GM19193 (cell line): Measurements from ENCODE around the gene TSPAN5.

Experiments used
- POLR2A ChIP-seq: IDR thresholded peaks from 4 replicates; pipeline ENCODE4 v1.6.1; 2011; ENCODE audit not compliant: insufficient read depth, insufficient read length; ENCODE audit errors: extremely low read depth

Gene TSPAN5

GRCh38 chr4:98638661-98639060, 19.8 kb downstream of the TSPAN5 start:
- TF ChIP-seq POLR2A = no peak

- TF ChIP-seq POLR2A = no peak
These were observed 24.4 kb downstream of the TSPAN5 start for GRCh38 chr4:98634061-98634460.

DNA sequence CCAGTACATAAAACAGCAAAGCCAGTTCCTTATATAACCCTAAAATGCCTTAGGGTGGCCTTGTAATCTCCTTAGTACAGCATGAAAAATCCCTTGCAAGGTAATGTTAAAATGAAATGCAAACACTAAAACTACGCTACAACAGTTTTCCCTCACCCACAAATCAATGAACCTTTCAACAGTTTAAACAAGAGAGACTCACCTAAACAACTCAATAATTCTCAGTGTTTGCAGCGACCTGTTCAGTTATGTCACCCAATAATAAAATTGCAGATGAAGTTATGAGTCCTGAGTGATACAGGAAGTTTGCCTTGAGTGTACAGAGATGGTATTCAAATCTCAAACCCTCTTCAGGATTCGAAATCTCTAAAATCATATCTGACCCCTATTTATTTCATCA, 25.3 kb downstream of the TSPAN5 start:
- no peak for TF ChIP-seq POLR2A

DNA sequence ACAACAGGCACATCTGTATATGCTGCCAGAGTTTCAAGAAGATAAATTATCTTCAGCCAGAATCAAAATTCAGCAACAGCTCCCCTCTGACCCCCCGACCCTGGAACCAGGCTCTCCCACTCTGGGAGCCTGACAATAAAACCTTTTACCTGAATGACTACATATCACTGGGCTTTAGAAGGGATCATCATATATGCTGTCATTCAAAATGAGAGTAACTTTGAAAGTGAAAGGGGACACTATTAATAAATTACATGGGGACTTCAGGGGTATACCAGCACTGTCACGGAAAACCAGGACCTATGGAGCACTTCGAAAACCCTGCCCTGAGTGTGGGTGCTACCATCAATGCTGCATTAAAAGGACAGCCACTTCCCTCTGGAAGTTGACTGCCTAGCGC, 26.2 kb downstream of the TSPAN5 start:
- TF ChIP-seq POLR2A = no peak

GRCh38 chr4:98631506-98631905, 26.9 kb downstream of the TSPAN5 start:
- no peak for TF ChIP-seq POLR2A

DNA sequence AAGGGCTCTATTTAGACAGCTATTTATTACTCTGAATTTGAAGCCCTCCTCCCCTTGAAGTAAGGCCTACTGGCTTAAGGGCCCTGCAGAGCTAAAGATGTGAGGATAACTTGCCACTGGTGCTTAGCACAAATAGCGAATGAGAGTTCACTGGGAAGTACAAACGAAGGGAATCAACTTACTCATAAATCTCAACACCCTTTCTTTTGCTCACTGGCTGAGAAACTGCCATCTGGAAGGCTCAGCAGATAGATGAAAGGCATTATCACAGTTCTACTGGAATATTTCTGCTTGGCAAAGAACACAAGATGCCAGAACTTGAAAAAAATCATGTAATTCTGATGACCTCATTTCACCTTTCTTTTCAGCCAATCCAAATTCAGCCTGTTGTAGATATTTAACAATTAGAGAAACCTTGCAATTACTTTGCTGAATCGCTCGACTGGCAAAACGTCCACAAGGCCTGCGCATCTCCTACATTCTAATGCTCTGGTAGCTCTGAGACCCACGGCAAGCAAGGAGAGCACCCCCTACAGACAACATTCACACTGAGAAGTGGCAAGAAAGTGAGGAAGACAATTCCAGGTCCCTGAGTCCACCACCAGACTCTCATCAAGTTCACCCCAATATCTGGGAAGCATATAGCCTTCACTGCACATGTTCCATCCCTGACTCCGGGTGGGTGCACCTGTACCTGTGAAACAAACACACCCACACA, 27.5 kb downstream of the TSPAN5 start:
- no peak for TF ChIP-seq POLR2A

DNA sequence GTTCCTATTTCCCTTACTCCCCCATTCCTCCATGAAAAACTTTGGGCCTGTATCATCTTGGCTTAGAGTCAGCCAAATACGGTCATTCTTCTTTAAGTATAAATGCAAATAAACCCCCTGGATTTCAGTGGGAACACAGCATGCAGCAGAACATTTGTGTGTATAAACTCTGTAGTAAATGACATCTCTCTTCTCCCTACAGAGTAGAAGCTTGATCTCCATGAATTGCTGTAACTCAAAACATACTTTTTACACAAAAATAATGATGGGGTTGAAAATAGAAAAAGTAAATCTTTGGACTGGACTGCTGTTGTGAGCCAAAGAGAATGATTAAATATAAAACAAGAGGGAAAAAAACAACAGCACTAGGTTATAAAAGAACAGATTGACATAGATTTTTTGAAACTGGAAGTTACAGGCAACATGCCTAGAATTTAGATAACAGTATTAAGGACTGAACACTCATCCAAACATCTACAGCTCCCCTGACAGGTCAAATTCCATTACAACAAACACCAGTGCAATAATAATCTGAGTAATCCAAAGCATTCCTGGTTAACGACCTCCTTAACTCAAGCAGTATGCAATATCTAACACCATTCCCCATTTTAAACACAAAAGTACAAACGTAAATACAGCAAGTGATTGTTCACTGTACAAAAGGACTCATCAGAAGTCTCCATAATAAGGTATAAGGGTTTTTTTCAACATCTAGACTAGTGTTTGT, 30.7 kb downstream of the TSPAN5 start:
- no peak for TF ChIP-seq POLR2A

- no peak for TF ChIP-seq POLR2A
These were observed 32.1 kb downstream of the TSPAN5 start for GRCh38 chr4:98626350-98626749.

GRCh38 chr4:98625920-98626319, 32.5 kb downstream of the TSPAN5 start:
- no peak for TF ChIP-seq POLR2A

DNA sequence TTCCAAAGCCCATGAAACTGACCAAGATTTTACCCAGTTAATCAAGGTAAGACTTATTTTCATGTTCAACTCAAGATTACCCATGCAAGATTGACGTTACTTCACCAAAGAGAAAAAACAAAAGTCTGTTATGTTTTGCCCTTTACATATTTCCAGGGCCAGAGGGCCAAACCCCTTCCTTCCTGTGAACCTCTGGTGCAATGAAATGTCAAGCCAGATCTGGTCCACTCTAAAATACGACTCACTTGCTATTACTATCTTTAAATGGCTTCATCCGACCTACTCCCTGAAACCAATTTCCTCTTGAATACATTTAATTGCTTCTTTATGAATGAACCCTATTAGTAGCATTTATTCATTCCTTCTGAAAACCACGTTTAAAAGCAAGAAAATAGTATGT, 33.0 kb downstream of the TSPAN5 start:
- TF ChIP-seq POLR2A = no peak

DNA sequence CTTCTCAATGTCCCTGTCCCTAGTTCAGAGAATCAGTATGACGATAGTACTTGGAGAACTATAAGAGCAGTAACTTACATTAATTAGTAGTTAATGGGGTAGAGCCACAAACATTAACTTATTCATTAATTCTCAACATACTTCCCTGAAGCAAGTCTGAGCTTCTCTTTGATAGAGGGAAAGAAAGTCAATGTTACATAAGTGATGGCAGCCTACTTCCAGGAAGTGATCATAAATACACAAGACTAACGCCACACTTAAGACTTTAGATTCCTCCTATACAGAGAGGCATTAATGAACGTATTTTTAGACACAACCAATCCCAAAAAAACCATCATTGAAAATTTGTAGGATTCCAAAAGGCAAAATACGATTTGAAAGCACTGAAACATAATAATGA, 33.8 kb downstream of the TSPAN5 start:
- TF ChIP-seq POLR2A = no peak

DNA sequence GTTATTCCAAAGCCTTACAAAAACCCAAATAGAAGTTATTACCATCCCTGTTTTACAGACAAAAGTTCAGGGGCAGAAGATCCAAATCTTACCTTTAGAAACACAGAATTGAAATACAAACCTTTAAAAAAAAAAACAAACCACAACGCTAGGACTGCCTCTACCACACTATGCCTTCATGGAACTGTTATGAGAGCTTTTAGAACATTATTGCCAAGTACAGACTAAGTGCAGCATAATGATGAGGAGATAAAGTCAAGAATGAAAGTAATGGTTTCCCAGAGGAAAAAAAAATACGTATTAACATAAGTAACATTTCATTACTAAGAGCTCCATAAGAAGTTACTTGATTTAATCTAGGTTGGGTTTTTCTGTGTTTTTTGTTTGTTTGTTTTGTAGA, 34.3 kb downstream of the TSPAN5 start:
- no peak for TF ChIP-seq POLR2A

- TF ChIP-seq POLR2A = no peak
These were observed 35.1 kb downstream of the TSPAN5 start for GRCh38 chr4:98623126-98623802.

DNA sequence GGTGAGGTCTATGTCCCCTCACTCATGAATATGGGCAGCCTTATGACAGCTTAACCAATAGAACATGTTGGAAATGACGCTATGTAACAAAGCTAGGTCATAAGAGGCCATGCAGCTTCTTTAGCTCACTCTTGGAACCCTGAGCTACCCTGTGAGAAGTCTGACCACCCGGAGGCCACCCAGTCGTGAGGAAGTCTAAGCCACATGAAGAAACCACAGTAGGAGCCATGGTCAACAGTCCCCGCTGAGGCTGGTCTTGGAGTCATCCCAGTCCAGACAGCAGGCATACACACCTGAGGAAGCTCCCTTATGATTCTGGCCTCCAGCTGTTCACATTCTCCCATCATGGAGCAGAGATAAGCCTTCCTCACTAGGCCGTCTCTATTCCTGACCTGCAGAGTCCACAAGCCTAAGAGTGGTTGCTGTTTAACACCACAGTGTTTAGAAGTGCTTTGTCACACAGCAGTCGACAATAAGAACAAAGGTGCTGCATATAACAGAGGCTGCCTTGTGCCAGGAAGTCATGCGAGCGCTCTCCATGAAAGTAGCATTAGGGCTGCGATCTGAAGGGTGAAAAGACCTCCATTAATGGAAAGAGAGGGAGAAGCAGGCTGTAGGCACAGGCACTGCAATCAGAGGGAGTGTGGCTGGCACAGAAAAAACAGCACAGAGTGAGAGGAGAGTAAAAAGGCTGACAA, 38.2 kb downstream of the TSPAN5 start:
- no peak for TF ChIP-seq POLR2A

DNA sequence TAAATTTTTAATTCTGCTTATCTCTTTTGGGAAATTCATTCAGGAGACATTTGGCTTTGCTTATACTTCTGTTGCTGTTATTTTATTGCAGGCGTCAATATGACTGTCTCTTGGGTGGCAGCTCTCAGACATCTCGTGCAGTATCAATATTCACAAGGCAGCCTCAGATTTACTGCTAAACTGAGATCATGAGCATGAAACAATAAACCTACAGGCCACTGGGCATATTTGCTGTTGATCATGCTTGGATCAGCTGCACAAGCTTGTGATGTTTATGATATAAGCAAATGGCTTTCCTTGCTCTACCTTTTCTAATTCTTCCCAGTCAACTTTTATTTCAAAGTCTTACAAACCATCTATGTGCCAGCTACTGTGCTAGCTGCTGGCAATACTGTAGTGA, 39.2 kb downstream of the TSPAN5 start:
- no peak for TF ChIP-seq POLR2A
